GM19351 (cell line): ENCODE measurements around the gene FSCN2.
A peak's percentile ranks its signal among the peaks of the same experiment; 100 is the strongest.

Experiments used
- ATAC-seq: cut with Tn5 transposase; IDR thresholded peaks from one replicate; pipeline ENCODE4 v1.9.1; 2021; ENCODE audit warnings: mild to moderate bottlenecking, moderate library complexity; ENCODE audit not compliant: unreplicated experiment

Gene FSCN2, protein sequence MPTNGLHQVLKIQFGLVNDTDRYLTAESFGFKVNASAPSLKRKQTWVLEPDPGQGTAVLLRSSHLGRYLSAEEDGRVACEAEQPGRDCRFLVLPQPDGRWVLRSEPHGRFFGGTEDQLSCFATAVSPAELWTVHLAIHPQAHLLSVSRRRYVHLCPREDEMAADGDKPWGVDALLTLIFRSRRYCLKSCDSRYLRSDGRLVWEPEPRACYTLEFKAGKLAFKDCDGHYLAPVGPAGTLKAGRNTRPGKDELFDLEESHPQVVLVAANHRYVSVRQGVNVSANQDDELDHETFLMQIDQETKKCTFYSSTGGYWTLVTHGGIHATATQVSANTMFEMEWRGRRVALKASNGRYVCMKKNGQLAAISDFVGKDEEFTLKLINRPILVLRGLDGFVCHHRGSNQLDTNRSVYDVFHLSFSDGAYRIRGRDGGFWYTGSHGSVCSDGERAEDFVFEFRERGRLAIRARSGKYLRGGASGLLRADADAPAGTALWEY

DNA sequence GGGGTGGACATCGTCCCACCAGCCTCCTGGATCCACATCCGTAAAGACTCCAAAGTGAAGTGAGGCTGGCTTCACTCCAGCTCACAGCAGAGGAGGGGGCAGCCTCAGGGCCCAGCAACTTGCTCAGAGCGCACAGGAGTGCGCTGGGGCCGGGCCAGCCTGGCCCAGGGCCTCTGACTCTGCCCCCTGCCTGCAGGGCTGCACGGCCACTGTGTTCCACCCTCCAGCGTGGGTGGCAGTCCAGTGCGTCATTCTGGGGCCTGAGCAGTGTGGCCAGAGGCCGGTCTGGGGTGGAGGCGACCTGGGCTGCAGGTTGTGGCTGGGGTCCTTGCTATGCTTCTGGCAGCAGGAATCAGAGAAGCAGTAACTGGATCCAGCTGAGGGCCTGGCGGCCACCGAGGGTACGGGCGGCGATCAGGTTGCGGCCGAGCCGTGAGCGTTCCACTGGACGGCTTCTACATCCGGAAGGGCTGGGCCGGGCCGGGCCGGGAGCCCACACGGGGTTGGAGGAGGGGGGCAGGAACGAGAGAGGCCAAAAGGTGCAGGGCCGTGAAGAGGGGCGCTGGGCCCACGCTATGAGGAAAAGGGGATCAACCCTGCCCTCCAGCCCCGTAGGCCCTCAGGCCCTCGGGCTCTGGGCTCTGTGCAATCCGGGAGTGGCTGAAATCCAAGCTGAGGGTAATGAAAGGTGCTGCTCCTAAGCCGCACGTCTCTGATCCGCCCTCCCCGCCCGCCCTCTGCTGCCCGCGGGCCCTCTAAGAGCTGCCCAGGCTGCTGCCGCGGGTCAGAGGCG, at the start of gene FSCN2:
FSCN2 (plus strand) TSS at position 787 of the 793 bp plus-strand sequence. CDS start 155 bp downstream, outside the sequence.
- ATAC-seq = no peak

DNA sequence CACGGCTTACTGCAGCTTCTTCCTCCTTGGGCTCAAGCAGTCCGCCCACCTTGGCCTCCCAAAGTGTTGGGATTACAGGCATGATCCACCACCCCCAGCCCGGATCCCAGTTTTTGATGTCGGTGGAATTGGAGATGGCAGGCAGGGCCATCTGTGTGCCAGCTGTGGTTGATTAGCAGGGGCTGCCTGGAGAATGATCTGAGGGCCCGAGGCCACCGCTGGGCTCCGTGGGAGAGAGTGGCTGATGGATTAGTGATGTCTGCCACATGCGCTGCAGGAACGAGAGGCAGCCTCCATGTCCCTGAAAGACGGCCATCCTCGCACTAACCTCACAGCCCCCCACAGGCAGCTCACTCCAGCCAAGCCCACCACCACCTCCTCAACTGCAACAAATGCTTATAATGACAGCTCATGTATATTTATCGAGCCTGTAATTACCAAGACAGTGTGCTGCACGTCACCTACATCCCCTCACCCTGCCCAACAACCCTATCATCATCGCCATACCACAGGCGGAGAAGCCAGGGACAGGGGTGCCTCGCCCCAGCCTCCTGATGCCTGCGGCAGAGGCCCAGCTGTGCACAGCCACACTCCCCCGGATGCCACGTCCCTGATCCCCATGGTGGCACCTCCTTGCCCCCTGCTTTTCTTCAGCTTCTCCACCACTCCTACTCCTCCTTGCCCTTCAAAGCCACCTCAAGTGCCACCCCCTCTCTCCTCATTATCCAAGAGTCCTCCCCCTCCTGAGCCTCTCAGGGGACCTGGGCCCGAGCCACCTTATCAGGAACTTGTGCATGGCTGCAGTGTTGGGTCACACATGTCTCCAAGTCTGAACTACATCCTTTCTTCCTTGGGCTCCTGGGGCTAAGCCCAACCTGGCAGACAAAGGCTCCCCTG, 48.8 kb upstream of the FSCN2 start:
- ATAC-seq = no peak

DNA sequence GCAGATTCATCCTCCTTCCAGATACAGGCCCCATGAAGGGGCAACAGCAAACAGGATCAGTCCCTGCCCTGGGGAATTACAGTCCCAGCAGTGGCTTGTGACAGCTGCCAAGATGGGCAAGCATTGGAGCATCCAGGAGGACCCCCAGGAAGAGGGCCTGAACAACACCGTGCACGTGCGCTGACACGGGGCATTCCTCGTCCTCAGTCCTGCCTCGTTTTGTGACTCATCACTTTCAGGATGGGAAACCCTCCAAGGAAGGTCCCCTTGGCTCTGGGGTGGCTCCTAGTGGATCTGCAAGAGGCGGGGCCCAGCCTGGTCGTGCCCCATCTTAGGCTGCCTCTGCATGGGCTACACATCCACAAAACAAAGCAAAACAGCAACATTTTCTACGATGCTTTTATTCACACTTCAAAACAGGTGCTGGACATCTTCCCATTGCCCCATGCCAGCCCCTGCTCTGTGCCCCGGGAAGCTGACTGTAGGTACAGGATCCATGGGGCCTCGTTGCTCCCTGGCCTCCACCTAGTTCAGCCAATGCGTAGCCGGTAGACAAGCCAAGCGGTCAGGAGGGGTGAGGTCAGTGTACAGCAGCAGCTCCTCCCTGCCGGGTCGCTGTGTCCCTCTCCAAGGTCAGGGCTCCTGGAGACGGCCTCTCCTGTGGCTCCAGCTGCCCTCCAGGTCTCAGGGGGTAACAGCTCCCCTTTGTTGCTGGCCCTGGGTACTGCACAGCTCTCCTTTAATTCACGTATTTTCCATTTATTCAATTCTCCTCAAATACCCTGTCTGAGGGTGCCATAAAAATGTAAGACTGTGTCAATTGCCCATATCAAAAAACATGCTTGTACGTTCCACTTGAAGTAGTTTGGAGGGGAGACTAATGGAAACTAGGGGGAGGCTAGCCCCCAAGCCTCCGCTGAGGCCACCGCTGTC, 47.8 kb upstream of the FSCN2 start:
- ATAC-seq = no peak

DNA sequence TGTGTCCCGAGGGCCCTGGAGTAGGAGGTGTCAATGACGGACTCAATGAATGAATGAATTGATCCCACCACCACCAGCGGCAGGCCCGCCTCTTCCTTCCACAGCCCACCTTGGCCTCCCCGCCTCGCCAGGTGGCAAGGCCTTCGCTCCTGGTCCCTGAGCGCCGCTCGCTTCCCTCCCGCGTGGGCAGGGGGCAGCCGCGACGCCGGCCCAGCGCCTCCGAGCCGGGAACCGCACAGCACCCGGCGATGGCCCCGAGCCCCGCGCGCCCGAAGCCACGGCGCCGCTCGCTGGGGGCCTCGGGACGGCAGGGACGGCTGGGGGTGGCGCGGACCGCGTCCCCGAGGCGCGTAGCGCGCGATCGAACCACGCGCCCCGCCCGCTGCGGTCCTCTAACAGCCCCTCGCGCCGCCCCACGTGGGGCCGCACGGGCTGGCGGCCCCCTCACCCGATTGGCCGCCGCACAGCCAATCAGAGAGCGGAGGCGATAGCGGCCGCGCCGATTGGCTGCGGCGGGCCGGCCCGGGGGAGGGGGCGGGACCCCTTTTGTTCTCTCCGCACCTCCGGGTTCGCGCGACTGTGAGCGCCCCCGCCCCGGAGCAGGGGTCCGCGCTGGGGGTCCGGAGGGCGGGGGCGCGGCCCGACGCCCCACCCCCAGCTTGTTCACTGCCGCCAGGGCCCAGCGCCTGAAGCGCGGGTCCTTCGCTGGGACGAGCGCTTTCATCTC, 46.9 kb upstream of the FSCN2 start:
- no peak for ATAC-seq

DNA sequence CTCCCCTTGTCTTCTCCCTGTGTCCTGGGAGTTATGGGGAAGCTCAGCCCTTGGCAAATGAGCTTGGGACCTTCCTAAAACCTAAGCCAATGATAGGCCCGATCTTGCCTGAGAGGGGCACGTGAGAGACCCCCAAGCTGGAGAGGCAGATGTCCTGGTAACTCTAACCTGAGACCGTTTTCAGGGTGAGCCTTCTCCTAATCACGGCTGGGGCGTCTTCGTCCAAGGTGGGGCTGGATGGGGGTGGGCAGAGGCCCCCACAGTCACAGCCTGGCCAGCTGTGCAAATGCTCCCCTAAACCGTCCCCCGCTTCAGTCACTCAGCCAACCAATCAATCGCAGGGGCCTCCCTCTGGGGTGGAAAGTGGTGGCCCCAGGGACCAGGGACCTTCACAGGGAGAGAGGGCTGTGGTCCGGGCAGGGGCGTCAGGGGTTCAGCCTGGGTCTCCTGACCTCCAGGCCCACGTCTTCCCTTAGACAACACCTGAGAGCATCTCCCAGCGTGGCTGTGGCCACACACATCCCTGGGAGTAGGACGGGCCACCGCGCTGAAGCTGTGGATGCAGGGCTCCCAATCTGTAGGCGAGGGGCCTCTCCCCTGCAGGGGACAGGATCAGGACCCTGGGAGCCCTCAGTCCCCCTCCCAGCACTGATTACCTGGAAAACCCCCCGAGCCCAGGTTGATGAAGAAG, 46.2 kb upstream of the FSCN2 start:
- no peak for ATAC-seq

DNA sequence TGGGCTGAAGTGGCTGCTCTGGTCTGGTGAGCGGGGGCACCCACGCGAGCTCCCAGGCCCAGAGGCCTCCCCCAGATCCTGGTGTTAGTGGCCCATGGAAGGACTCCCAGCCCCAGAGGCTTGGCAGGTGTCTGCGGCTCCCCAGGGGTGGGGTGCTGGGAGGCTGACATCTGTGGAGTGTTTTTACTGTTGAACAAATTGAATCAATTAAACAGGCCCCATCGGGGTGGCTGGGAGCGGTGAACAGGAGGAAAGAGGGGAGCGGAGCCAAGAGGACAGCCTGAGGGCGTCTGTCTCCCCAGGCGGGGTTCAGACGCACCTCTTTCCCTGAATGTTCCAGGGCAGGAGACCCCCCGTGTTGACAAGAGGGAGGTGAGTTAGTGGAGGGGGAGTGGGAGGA, 45.5 kb upstream of the FSCN2 start:
- ATAC-seq = no peak

DNA sequence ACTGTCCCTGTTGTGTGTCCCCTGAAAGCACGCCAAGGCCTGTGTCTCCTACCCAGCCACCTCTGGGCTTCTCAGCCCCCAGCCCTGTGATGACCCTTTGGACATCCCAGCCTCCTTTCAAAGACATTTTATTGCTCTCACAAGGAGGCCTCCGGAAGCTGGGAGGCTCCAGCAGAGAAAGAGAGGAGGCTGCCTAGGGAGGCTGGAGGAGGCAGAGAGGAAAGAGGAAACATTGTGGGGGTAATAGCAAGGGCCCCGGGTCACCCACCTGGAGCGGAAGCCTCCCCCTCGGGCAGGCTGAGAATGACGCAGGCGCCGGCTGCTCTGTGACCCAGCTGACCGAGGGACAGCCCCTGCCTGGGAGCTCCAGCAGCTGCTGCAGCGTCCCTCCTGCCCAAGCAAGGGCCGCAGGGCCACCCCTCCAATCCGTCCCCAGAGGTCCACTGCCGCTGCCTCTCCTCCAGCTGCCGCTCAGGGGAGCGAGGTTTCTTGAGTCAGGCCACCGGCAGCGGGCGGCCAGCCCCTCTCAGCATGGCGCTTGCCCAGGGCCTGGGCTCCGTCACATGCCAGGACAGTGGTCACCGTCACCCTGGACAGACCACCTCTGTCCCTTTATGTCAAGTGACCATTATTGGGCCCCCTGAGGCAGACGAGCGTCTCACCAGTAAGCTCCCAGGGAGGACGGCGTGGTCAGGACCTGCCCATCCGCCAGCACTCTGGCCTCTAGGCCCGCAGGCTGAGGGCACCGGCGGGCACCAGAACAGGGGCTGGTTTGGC, 44.9 kb upstream of the FSCN2 start:
- no peak for ATAC-seq

DNA sequence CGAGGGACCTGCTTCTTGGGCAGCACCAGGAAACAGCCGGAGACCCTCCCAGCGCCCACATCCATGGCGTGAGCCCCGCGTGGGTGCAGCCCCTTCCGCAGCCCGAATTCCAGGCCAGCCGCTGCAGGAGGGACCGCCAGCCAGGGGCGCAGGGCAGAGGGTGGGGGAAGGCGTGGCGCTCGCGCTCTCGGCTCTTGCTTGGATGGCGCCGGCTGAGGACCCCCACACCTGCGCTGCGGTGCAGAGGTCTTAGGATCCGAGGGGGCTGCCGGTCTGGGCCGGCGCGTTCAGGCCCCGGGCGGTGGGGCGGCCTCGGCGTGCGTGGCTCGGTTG, 44.3 kb upstream of the FSCN2 start:
- ATAC-seq = no peak

DNA sequence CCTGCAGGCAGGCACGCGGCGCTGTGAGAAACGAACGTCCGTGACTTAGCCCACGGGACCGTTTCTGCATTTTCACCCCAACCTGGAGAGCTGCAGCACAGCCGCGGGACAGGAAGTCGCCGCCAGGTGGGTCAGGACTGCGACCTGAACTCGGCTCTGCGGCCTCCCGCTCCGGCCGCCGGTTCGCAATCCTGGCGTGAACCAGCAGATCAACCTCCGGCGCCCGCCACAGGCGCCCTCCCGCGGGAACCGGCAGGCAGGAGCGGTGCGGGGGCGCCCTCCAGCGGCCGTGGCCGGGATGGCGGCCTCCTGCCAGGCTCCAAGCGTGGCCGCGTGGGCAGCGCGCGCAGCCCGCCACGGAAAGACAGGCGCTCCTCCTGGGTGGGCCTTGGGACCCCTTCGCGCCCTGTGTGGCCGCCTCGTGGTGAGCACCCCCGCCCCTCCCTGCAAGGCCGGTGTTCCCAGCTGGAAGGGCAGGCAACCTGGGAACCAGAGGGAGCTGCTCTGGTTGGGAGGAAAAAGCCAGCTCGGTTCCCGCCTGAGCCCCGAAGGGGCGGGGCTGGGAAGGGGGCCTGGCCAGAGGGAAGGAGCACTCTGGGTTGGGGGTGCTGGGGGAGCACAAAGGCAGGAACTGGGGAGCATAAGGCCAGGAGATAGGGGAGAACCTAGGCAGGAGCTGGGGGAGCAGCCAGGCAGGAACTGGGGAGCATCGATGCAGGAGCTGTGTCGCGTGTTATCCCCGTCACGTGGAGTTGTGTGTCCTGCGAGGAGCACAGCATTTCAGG, 43.8 kb upstream of the FSCN2 start:
- peak; percentile 69 for ATAC-seq

DNA sequence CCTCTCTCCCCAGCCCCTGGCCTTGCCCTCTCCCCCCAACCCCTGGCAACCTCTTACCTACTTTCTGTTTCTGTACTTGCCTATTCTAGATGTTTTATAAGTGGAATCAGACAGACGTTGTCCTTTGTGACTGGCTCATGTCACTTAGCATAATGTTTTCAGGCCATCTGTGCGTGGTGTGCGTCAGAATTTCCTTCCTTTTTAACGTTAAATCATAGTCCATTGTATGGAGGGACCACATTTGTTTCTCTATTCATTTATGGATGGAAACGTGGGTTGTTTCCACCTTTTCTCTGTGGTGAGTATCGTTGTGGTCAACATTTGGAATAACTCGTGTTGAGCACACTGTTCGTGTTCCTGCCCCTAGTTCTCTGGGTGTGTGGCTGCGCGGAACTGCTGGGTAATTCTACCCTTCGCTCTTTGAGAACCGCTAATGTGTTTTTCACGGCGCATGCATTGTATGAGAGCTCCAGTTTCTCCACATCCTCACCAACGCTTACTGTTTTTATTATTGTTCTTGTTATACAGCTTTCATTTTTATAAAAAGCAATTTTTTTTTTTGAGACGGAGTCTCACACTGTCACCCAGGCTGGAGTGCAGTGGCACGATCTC, 41.9 kb upstream of the FSCN2 start:
- ATAC-seq = no peak

DNA sequence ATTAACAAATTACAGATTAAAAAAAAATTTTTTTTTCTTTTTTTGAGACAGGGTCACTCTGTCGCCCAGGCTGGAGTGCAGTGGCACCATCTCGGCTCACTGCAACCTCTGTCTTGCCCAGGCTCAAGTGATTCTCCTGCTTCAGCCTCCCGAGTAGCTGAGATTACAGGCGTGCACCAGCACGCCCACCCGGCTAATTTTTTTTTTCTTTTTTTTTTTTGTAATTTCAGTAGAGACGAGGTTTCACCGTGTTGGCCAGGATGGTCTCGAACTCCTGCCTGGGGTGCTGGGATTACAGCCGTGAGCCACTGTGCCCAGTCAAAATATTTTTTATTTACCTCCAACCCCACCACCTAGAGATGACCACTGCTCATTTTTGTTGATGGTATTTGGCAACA, 41.1 kb upstream of the FSCN2 start:
- ATAC-seq = no peak

DNA sequence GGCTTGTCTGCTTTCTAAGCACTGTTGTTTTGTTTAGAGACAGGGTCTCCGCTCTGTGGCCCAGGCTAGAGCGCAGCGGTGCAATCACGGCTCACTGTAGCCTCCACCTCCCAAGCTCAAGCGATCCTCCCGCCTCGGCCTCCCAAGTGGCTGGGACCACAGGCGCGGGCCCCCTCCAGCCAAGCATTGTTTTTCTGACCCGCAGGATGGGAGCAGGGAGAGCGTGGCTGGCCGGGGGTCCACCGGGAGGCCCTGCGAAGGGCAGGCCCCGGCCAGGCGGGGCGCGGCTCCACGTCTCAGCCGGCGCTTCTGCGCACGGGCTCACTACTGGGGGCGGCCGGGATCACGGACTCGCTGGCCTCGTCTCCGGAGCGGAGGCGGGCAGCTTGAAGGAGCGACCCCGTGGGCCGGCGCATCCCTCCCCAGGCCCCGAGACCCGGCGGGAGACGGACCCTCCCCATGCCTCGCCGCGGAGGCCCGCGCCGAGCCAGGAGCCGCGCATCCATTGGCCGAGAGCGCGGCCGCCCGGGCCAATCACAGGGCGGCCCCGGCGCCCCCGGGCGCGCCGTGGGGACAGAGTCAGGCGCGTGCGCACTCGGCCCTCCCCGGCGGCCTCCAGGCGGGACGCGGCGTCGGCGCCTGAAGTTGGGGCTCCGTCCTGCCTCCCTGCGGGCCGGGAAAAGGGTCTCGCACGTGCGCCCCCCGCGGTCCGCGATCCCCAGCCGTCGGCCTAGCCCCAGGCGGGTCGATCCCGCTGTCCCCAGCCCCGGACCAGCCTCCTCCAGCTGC, 40.5 kb upstream of the FSCN2 start:
- no peak for ATAC-seq

DNA sequence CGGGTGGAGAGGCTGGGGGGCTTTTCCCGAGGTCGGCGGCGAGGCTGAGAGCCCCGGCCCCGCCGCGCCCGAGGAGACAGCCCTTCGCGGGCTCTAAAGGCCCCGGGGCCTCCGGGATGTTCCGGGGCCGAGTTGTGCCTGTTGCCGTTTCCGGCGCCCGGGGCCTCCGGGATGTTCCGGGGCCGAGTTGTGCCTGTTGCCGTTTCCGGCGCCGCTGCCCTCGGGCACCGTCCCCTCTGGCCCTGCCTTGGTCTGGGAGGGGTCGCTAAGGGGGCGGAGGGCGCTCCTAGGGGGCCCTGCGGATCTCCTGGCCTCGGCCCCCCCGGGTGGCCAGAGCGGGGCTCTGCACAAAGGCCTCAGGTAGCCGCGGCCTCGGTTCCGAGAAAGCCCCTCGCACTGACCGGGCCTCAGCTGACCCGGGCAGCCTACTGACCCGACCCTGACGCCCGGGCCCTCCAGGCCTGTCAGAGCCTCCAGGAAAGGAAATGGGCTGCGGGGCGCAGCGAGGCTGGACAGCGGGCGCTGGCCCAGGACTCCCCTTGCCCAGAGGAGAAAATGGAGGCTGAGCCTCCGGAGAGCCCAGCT, 39.8 kb upstream of the FSCN2 start:
- ATAC-seq = no peak

DNA sequence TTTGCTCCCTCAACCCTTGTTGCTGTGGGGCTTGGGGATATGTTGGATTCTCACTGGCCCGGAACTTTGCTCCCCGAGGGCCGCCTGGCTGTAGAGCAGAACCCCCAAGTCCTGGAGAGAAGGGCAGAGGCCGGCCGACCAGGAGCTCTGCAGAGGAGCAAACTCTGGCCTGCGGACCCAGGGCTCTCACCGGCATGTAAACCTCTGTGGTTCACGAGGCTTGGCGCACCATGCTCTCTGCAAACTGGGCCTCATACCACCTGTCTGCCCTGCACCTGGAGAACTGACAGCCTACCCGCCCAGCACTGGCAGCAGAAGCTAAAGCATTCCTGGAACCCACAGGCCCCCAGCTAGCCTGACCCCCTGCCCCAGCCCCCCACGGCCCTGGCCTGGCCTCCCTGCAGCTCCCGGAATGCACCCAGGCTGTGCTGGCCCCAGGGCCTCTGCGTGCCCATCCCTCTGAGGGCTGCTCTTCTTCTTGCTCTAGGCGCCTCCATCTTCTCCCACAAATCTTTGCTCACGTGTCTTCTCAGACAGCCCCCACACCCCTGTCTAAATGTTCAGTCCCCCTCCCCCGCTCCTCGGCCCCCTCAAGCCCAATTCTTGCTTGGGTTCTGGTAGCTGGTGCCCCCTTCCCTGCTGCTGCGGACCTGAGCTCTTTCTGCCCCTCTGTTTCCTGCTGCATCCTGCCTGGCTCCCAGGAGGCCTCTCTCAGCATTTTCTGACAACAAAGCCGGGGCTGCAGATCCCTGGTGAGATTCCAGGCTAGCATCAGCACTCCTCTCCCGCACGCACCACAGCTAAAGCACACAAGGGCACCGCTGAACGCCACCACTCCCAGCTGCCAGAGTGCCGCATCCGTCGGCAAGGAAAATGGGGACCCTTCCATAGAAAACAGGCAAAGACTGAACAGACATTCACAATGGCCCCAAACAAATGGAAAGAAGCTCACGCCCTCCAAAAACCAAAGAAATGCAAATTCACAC, 38.9 kb upstream of the FSCN2 start:
- no peak for ATAC-seq
